ENCODE measurements around the gene TMEM54.

The TMEM54 gene

GRCh38 chr1:32924881-32925344 lies 23.7 kb upstream of the TMEM54 start:
- no peak for TF ChIP-seq CTCF (conservative IDR thresholded peaks at IDR 0.05; ENCODE audit: control insufficient read depth, insufficient read depth, low read depth, low read length)
- H3K4me3 ChIP-seq (ENCODE audit: control insufficient read depth, low read depth, low read length), result no peak overlapping the region
- no peak for DNase-seq (ENCODE audit: low read depth)

- DNase-seq (ENCODE audit: low read depth), result peak; percentile 40
- H3K4me3 ChIP-seq (ENCODE audit: control insufficient read depth, low read depth, low read length), result no peak overlapping the region
- TF ChIP-seq CTCF (conservative IDR thresholded peaks at IDR 0.05; ENCODE audit: control insufficient read depth, insufficient read depth, low read depth, low read length), result no peak
Measured at GRCh38 chr1:32920833-32921232, 19.6 kb upstream of the TMEM54 start.

GRCh38 chr1:32919811-32920733 lies 18.9 kb upstream of the TMEM54 start:
- no peak overlapping the region for H3K4me3 ChIP-seq (ENCODE audit: control insufficient read depth, low read depth, low read length)
- peak; percentile 59 for DNase-seq (ENCODE audit: low read depth)
- TF ChIP-seq CTCF (conservative IDR thresholded peaks at IDR 0.05; ENCODE audit: control insufficient read depth, insufficient read depth, low read depth, low read length), result no peak

- no peak for TF ChIP-seq CTCF (conservative IDR thresholded peaks at IDR 0.05; ENCODE audit: control insufficient read depth, insufficient read depth, low read depth, low read length)
- DNase-seq (ENCODE audit: low read depth), result no peak
- H3K4me3 ChIP-seq (ENCODE audit: control insufficient read depth, low read depth, low read length), result no peak overlapping the region
Measured at GRCh38 chr1:32918179-32918578, 17.0 kb upstream of the TMEM54 start.

- TF ChIP-seq CTCF (conservative IDR thresholded peaks at IDR 0.05; ENCODE audit: control insufficient read depth, insufficient read depth, low read depth, low read length), result no peak
- DNase-seq (ENCODE audit: low read depth), result no peak
- no peak overlapping the region for H3K4me3 ChIP-seq (ENCODE audit: control insufficient read depth, low read depth, low read length)
Measured at GRCh38 chr1:32917521-32917920, 16.3 kb upstream of the TMEM54 start.

- no peak for TF ChIP-seq CTCF (conservative IDR thresholded peaks at IDR 0.05; ENCODE audit: control insufficient read depth, insufficient read depth, low read depth, low read length)
- DNase-seq (ENCODE audit: low read depth), result no peak
- H3K4me3 ChIP-seq (ENCODE audit: control insufficient read depth, low read depth, low read length), result no peak overlapping the region
Measured at GRCh38 chr1:32915766-32916706, 14.8 kb upstream of the TMEM54 start.
